ENCODE results near the gene RBM20. TPM values are rescaled to one million over a fixed set of nuclear protein-coding genes. Genes with fewer than 3 reads are reported as not detected.
A peak's percentile ranks its signal among the peaks of the same experiment; 100 is the strongest.

Gene RBM20
- total RNA-seq, 1 donor from 2014 or later: 101 TPM

DNA sequence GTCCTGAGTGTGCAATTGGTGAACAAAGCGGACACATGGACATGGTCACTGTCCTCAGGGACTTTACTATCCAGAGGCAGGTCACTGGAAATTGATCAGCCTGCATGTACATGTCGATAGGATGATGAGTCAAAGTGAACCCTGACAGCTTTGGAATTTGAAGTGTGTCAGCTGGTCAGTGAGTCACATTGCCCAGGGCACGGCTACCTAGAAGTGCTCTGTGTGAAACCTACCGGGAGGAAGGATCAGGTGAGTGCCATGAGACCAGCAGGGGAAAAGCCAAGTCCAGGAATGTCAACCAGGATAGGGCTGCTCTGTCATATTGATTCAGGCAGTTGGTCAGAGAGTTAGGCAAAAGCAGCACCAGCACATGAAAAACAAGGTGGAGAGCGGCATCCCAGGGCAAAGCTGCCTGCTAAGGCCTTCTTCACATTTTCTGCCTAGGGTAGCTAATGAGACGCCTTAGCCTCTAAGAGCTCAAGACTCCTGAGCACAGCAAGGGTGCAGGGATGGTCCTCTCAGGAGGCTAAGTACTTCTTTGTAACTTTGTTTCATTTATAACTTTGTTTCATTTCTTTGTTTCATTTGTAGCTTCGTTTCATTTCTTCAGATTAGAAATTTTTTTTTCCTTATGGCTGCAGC is 208.2 kb downstream of the RBM20 start:
- Histone ChIP-seq H3K4me1 (peaks cover 6% of the 10 kb centered on the region), H3K36me3 (no peaks in the 10 kb centered on the region), H3K27me3 (ENCODE audit: low read depth) (no peaks in the 10 kb centered on the region), H3K4me3 (no peak overlapping the region), H3K27ac (replicated peaks) (no peak overlapping the region), H3K9me3 (replicated peaks) (no peaks in the 10 kb centered on the region)
- TF ChIP-seq, protein P1, sequence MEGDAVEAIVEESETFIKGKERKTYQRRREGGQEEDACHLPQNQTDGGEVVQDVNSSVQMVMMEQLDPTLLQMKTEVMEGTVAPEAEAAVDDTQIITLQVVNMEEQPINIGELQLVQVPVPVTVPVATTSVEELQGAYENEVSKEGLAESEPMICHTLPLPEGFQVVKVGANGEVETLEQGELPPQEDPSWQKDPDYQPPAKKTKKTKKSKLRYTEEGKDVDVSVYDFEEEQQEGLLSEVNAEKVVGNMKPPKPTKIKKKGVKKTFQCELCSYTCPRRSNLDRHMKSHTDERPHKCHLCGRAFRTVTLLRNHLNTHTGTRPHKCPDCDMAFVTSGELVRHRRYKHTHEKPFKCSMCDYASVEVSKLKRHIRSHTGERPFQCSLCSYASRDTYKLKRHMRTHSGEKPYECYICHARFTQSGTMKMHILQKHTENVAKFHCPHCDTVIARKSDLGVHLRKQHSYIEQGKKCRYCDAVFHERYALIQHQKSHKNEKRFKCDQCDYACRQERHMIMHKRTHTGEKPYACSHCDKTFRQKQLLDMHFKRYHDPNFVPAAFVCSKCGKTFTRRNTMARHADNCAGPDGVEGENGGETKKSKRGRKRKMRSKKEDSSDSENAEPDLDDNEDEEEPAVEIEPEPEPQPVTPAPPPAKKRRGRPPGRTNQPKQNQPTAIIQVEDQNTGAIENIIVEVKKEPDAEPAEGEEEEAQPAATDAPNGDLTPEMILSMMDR (IDR thresholded peaks at IDR 0.05; ENCODE audit: borderline replicate concordance): no peak
- DNase-seq: no peak
- intact Hi-C loops (cut with micrococcal nuclease): no loop called here

DNA sequence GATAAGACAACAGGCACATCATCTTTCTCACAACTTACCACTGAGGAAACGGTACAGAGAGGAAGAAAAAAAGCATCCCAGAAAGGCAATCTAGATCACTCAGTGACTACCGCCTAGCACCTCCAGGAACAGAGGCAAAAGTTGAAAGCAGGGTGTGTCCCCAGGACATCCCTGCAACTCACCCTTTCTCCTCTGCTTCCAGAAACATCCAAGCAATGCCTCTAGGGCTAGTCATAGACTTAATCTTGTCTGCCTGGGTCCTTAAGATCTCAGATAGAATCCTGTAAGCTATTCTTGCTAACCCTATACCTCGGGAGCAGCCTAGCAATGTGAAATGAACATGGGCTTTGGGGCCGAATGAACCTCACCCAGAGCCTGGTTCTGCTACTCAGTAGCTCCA is 208.8 kb downstream of the RBM20 start:
- no peak overlapping the region for H3K4me3 ChIP-seq
- H3K4me1 ChIP-seq: peaks cover 9% of the 10 kb centered on the region
- intact Hi-C loops (cut with micrococcal nuclease): no loop called here
- H3K27me3 ChIP-seq (ENCODE audit: low read depth): no peaks in the 10 kb centered on the region
- no peaks in the 10 kb centered on the region for H3K36me3 ChIP-seq
- no peak for DNase-seq
- no peaks in the 10 kb centered on the region for H3K9me3 ChIP-seq (replicated peaks)
- TF ChIP-seq, protein P1 (IDR thresholded peaks at IDR 0.05; ENCODE audit: borderline replicate concordance): no peak
- no peak overlapping the region for H3K27ac ChIP-seq (replicated peaks)

DNA sequence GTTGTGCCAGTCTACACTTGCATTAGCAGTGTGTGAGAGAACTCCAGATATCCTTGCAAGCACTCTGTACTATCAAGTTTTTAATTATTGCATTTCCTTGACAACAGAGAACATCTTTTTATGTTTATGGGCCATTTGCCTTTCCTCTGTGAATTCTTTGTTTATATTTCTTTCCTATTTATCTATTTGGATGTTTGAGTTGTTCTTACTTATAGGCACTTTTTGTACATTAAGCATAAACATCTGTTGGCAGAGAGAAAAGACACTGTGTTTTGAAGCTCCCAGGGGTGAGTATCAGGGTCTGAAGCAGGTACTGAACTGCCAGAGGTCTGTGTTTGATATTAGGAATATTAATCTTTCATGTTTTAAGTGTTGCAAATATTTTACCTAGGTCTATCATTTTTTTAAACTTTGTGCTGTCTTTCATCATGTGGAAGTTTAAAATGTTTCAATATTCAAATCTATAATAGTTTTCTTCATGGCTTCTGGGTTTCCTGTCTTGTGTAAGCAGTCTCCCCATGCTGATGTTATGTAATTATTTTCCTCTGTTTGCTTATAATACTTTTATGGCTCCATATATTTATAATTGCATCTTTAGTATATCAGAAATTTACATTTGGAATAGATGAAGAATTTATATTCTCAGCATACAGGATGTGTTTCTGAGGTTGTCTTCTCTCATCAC is 209.9 kb downstream of the RBM20 start:
- no peak overlapping the region for H3K4me3 ChIP-seq
- peaks cover 17% of the 10 kb centered on the region for H3K4me1 ChIP-seq
- no peaks in the 10 kb centered on the region for H3K9me3 ChIP-seq (replicated peaks)
- no peak overlapping the region for H3K27ac ChIP-seq (replicated peaks)
- TF ChIP-seq, protein P1 (IDR thresholded peaks at IDR 0.05; ENCODE audit: borderline replicate concordance): no peak
- no peak for DNase-seq
- H3K36me3 ChIP-seq: no peaks in the 10 kb centered on the region
- no peaks in the 10 kb centered on the region for H3K27me3 ChIP-seq (ENCODE audit: low read depth)
- intact Hi-C loops (cut with micrococcal nuclease): no loop called here

DNA sequence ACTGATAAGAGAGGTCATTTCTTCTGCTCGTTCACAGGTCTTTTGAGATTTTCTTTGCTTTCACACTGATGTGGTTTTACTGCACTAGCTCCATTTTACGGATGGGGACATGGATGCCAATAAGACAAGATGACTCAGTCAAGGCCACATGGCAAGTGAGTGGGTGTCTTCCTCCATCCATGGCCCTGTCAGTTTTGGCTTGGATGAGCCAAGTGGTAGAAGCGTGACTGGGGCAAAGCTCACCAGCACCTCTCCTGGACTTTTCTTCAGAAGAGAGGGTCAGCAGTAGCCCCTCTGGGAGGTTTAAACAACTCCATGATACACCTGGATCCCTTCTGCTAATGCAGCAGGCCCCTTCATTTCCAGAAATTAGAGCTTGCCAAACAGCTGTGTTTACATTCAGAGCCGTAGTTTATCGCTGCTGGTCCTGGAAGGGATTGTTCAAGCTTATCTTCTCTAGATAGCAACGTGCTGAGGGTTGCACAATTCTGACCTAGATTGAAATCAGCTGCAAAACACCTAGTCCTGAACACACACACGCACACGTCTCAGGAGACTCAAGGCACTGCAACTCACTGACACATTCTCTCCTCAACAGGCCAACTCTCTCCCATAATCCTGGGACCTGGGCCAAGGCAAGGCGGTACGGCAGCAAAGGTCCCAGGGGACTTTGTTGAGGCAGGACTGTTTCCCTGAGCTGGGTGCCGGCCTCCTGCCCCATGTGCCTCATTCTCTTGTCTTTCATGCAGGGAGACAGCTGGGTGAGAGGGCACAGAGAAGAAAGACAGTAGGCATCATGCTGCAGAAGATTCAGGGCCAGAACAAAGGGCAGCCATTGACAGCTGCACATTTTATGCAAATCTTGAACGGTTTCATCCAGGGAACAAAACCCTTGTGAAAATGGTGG is 213.4 kb downstream of the RBM20 start:
- intact Hi-C loops (cut with micrococcal nuclease): no loop called here
- TF ChIP-seq, protein P1 (IDR thresholded peaks at IDR 0.05; ENCODE audit: borderline replicate concordance): no peak
- H3K36me3 ChIP-seq: no peaks in the 10 kb centered on the region
- no peaks in the 10 kb centered on the region for H3K9me3 ChIP-seq (replicated peaks)
- DNase-seq: no peak
- H3K27ac ChIP-seq (replicated peaks): peak overlapping the region; percentile 67
- peaks cover 35% of the 10 kb centered on the region for H3K4me1 ChIP-seq
- no peak overlapping the region for H3K4me3 ChIP-seq
- no peaks in the 10 kb centered on the region for H3K27me3 ChIP-seq (ENCODE audit: low read depth)

DNA sequence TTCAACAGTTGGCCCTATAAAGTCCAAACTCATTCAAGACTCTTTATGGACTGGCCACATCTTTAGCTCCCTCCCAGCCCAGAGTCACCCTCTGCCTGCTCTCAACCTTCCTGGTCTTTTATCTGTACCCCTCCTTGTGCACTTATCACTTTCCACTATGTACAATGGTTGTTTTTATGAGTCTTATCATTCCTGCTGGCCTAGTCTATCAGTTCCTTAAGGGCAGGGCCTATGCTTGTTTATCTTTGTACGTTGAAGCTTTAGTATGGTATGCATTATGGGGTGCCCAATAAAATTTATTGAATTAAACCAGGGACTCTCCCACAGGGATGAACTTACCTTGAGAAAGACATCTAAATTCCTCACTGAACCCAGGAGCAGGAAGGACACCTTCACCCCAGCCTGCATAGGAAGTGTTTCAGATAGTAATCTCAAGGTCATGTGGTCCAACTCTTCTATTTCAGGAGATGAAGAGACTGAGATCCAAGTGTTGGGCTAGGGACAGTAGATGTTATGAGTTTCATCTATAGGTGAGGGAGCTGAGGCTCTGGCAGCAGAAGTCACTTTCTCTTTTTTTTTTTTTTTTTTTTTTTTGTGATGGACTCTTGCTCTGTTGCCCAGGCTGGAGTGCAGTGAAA is 214.3 kb downstream of the RBM20 start:
- Histone ChIP-seq H3K9me3 (replicated peaks) (no peaks in the 10 kb centered on the region), H3K27me3 (ENCODE audit: low read depth) (no peaks in the 10 kb centered on the region), H3K27ac (replicated peaks) (peak overlapping the region; percentile 67), H3K36me3 (no peaks in the 10 kb centered on the region), H3K4me1 (peaks cover 35% of the 10 kb centered on the region), H3K4me3 (no peak overlapping the region)
- TF ChIP-seq, protein P1 (IDR thresholded peaks at IDR 0.05; ENCODE audit: borderline replicate concordance): no peak
- no peak for DNase-seq
- intact Hi-C loops (cut with micrococcal nuclease): no loop called here

Measured in left ventricle myocardium inferior (tissue), 1 donor.